Right lobe of liver (tissue), 4 donors: ENCODE data around the gene KCNJ12.

Experiments
- CTCF ChIP-seq, 4 donors: fragments of 200-600 bp in 3 of 4; fragments of 450-650 bp in 1 of 4; IDR thresholded peaks; one replicate each; pipeline versions ENCODE4 v1.5.1 to v1.8.0; 2016 to 2022; ENCODE audit warnings: antibody characterized with exemption in 4 of 4, mild to moderate bottlenecking in 2 of 4
- POLR2A ChIP-seq: fragments of 450-650 bp; IDR thresholded peaks from one replicate; pipeline ENCODE4 v1.6.1; 2017; ENCODE audit warnings: antibody characterized with exemption, mild to moderate bottlenecking
- donor health status: DM: no; HTN: no; CAD: no.
- donor health status: DM: no; HTN: no; CAD: no.
- donor health status: DM: no; HTN: yes; CAD: no.

GRCh38 chr17:21396237-21396636, 20.1 kb downstream of the KCNJ12 start:
- TF ChIP-seq CTCF (IDR thresholded peaks at IDR 0.05) (no peak), POLR2A (no peak)
